ENCODE data around the gene TRPC5OS.

- TF ChIP-seq CTCF (IDR thresholded peaks at IDR 0.05; ENCODE audit: low read depth, low read length) (no peak), EZH2phosphoT487 (IDR thresholded peaks at IDR 0.05; ENCODE audit: low read depth) (no peak)
Measured at GRCh38 chrX:111877681-111878080, 1.7 kb downstream of the TRPC5OS start.

All from OCI-LY3 (cell line).